ENCODE measurements around the gene TWNK. TPM values are rescaled to one million over a fixed set of nuclear protein-coding genes. Genes with fewer than 3 reads are reported as not detected.

Gene TWNK
- total and polyA plus RNA-seq, 2 donors (not counting 3 experiments of a cell fraction or from before 2014, with no cell fraction given) = 5.6 to 10.9 TPM

DNA sequence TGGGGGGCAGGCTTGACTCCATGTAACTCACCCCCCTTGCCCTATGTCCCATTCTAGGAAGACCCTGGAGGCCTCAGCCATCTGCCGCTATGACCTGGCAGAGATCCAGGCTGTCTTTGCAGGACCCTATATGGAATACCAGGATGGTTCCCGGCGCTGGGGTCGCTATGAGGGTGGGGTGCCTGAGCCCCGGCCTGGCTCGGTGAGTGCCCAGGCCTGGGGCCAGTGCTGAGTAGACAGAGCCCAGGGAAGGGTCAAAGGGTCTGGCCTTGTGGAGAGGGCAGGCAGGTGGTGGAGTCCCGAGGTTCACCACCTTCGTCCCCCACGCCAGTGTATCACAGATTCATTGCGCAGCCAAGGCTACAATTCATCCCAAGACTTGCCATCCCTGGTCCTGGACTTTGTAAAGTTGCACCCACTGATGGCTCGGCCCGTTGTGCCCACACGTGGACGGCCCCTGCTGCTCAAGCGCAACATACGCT is 7.5 kb upstream of the TWNK start:
- no peak overlapping the region for H3K4me3 ChIP-seq (replicated peaks in 1 of 3; ENCODE audit: insufficient read depth in 1 of 3, low read depth in 1 of 3, low read length in 3 of 3)
- DNase-seq (ENCODE audit: low read depth, low spot score) = no peak
- TF ChIP-seq, protein P1, sequence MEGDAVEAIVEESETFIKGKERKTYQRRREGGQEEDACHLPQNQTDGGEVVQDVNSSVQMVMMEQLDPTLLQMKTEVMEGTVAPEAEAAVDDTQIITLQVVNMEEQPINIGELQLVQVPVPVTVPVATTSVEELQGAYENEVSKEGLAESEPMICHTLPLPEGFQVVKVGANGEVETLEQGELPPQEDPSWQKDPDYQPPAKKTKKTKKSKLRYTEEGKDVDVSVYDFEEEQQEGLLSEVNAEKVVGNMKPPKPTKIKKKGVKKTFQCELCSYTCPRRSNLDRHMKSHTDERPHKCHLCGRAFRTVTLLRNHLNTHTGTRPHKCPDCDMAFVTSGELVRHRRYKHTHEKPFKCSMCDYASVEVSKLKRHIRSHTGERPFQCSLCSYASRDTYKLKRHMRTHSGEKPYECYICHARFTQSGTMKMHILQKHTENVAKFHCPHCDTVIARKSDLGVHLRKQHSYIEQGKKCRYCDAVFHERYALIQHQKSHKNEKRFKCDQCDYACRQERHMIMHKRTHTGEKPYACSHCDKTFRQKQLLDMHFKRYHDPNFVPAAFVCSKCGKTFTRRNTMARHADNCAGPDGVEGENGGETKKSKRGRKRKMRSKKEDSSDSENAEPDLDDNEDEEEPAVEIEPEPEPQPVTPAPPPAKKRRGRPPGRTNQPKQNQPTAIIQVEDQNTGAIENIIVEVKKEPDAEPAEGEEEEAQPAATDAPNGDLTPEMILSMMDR (IDR thresholded peaks at IDR 0.05; ENCODE audit: extremely low read depth in 1 of 2, insufficient read depth in 1 of 2, low read depth in 1 of 2, low read length in 2 of 2) = no peak
- no peak for TF ChIP-seq EZH2 (IDR thresholded peaks at IDR 0.05; ENCODE audit: borderline replicate concordance, low read depth, low read length, severe bottlenecking)
- TF ChIP-seq MYC (IDR thresholded peaks at IDR 0.05; ENCODE audit: low read depth, low read length) = no peak
- TF ChIP-seq POLR2A (IDR thresholded peaks at IDR 0.05; ENCODE audit: low read depth, low read length) = no peak
- TF ChIP-seq JUN (IDR thresholded peaks at IDR 0.05; ENCODE audit: borderline replicate concordance, insufficient read depth, insufficient read length, low read depth) = no peak
- TF ChIP-seq FOS (IDR thresholded peaks at IDR 0.05; ENCODE audit: borderline replicate concordance, insufficient read depth, low read length) = no peak
- TF ChIP-seq GATA2 (IDR thresholded peaks at IDR 0.05; ENCODE audit: insufficient read depth, insufficient read length, low read depth, low read length) = no peak
- no peak for TF ChIP-seq POLR2AphosphoS5 (IDR thresholded peaks at IDR 0.05; ENCODE audit: insufficient read depth, low read depth, low read length)
- TF ChIP-seq, protein P2, sequence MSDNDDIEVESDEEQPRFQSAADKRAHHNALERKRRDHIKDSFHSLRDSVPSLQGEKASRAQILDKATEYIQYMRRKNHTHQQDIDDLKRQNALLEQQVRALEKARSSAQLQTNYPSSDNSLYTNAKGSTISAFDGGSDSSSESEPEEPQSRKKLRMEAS (IDR thresholded peaks at IDR 0.05; ENCODE audit: insufficient read depth, insufficient read length) = no peak
- intact Hi-C loops (cut with micrococcal nuclease) = no loop called here
- no peaks in the 10 kb centered on the region for H3K9me1 ChIP-seq (replicated peaks; ENCODE audit: control insufficient read depth, extremely low read depth, insufficient read depth, low read length)
- BruUV-seq (replicated peaks) = no TSS peak
- H4K20me1 ChIP-seq (replicated peaks; ENCODE audit: control insufficient read depth, extremely low read depth, insufficient read depth, low read length) = no peaks in the 10 kb centered on the region
- no peak overlapping the region for H2AFZ ChIP-seq (ENCODE audit: low read depth, low read length)
- no peaks in the 10 kb centered on the region for H3K27me3 ChIP-seq (ENCODE audit: control insufficient read depth in 2 of 2, insufficient read depth in 2 of 2, low read length in 2 of 2)
- peaks cover 0 to 13% of the 10 kb centered on the region in 2 experiments for H3K36me3 ChIP-seq (ENCODE audit: control insufficient read depth in 2 of 2, extremely low read depth in 1 of 2, insufficient read depth in 2 of 2, low read length in 2 of 2)
- FAIRE-seq = no peak
- H3K9ac ChIP-seq (replicated peaks; ENCODE audit: extremely low read depth, insufficient read depth, low read length) = no peak overlapping the region
- dilution Hi-C loops (cut with MboI; ENCODE audit: extremely low pct_ligation_motif_present, low sequenced_read_pairs) = no loop called here
- CTCF ChIA-PET = no interaction called here
- no peak overlapping the region for H3K4me2 ChIP-seq (ENCODE audit: insufficient read depth, low read length)
- H3K79me2 ChIP-seq (ENCODE audit: control insufficient read depth, insufficient read depth, low read length) = no peaks in the 10 kb centered on the region
- no peaks in the 10 kb centered on the region for H3K9me3 ChIP-seq (replicated peaks; ENCODE audit: control insufficient read depth, insufficient read depth, low read length)
- H3K27ac ChIP-seq (ENCODE audit: insufficient read depth, low read depth, low read length) = no peak overlapping the region
- POLR2A ChIA-PET = no interaction called here
- no peaks in the 10 kb centered on the region for H3K4me1 ChIP-seq (ENCODE audit: control insufficient read depth, extremely low read depth, insufficient read depth, low read length)
